ENCODE data around the gene PEX14. TPM values are rescaled to one million over a fixed set of nuclear protein-coding genes. Genes with fewer than 3 reads are reported as not detected.

The PEX14 gene
- total and polyA plus RNA-seq, 9 of the 15 experiments (the other 6 are each of a cell fraction or from before 2014, with no cell fraction given), result 2.6 to 45.7 (median 22.7) TPM

DNA sequence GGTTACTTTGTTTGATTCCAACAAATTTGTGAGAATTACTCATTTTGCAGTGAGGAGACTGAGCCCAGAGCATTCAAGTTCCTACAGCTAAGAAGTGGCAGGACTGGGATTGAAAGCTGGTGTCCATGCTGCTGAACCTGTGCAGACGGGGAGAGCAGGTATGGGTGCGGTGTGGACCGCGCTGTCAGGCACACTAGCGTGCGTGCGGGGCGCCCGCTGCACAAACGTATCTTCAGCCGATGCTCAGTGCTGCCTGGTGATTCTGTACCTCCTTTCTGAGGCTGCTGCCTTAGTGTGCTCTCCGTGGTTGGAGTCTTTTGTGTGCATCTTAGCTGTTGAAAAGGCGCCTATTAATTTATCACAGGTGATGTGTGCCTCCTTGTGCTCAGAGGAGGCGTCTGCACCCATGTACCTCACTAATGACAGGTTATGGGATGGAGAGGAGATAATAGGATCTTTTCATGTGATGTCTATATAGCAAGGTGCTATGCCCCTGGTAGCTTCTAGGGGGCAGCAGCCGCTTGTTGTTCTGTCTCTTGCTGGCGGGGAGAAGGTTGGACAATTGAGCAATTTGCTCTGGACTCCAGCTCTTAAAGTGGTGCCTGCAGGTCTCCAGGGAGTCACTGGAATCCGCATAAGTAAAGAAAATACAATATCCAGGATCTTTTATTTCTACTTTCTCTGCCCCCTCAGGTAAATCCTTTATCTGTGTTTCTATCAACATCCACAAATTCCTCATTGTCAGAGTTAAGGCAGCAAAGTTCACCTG is 32.5 kb downstream of the PEX14 start (continued):
- TF ChIP-seq, protein P1, sequence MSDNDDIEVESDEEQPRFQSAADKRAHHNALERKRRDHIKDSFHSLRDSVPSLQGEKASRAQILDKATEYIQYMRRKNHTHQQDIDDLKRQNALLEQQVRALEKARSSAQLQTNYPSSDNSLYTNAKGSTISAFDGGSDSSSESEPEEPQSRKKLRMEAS (CRISPR knock-in tag; IDR thresholded peaks at IDR 0.05), result 0 out of 2 replicates have a peak, but pooled peaks have one; percentile 23
- TF ChIP-seq, protein P2, sequence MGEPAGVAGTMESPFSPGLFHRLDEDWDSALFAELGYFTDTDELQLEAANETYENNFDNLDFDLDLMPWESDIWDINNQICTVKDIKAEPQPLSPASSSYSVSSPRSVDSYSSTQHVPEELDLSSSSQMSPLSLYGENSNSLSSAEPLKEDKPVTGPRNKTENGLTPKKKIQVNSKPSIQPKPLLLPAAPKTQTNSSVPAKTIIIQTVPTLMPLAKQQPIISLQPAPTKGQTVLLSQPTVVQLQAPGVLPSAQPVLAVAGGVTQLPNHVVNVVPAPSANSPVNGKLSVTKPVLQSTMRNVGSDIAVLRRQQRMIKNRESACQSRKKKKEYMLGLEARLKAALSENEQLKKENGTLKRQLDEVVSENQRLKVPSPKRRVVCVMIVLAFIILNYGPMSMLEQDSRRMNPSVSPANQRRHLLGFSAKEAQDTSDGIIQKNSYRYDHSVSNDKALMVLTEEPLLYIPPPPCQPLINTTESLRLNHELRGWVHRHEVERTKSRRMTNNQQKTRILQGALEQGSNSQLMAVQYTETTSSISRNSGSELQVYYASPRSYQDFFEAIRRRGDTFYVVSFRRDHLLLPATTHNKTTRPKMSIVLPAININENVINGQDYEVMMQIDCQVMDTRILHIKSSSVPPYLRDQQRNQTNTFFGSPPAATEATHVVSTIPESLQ (CRISPR knock-in tag; IDR thresholded peaks at IDR 0.05), result no peak
- TF ChIP-seq, protein P3, sequence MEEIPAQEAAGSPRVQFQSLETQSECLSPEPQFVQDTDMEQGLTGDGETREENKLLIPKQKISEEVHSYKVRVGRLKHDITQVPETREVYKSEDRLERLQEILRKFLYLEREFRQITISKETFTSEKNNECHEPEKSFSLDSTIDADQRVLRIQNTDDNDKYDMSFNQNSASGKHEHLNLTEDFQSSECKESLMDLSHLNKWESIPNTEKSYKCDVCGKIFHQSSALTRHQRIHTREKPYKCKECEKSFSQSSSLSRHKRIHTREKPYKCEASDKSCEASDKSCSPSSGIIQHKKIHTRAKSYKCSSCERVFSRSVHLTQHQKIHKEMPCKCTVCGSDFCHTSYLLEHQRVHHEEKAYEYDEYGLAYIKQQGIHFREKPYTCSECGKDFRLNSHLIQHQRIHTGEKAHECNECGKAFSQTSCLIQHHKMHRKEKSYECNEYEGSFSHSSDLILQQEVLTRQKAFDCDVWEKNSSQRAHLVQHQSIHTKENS (CRISPR knock-in tag; IDR thresholded peaks at IDR 0.05), result no peak
- TF ChIP-seq ZNF551 (CRISPR knock-in tag; IDR thresholded peaks at IDR 0.05) (0 out of 2 replicates have a peak, but pooled peaks have one; percentile 14), BACH1 (tag; IDR thresholded peaks at IDR 0.05) (no peak), HNRNPL (IDR thresholded peaks at IDR 0.05; ENCODE audit: low read depth, low read length) (no peak), PTTG1 (tag; IDR thresholded peaks at IDR 0.05; ENCODE audit: low read depth) (no peak), KDM5B (IDR thresholded peaks at IDR 0.05; ENCODE audit: insufficient replicate concordance, low read depth, low read length) (no peak), ZNF57 (CRISPR knock-in tag; IDR thresholded peaks at IDR 0.05) (no peak), SLC30A9 (CRISPR knock-in tag; IDR thresholded peaks at IDR 0.05) (no peak), RBM25 (IDR thresholded peaks at IDR 0.05; ENCODE audit: low read depth, low read length, severe bottlenecking) (no peak), TBL1XR1 (IDR thresholded peaks at IDR 0.05; ENCODE audit: low read length in 2 of 2) (0 out of 4 replicates have a peak, but pooled peaks of 1 of the 2 experiments have one; percentile 23), MTF1 (CRISPR knock-in tag; IDR thresholded peaks at IDR 0.05; ENCODE audit: borderline replicate concordance) (no peak), MXI1 (IDR thresholded peaks at IDR 0.05; ENCODE audit: low read depth, low read length) (no peak), SETDB1 (IDR thresholded peaks at IDR 0.05; ENCODE audit: low read length) (no peak), ZNF311 (CRISPR knock-in tag; IDR thresholded peaks at IDR 0.05) (no peak), PURB (CRISPR knock-in tag; IDR thresholded peaks at IDR 0.05; ENCODE audit: low read depth) (no peak), ZSCAN32 (CRISPR knock-in tag; IDR thresholded peaks at IDR 0.05) (no peak)
- TF ChIP-seq, protein P4, sequence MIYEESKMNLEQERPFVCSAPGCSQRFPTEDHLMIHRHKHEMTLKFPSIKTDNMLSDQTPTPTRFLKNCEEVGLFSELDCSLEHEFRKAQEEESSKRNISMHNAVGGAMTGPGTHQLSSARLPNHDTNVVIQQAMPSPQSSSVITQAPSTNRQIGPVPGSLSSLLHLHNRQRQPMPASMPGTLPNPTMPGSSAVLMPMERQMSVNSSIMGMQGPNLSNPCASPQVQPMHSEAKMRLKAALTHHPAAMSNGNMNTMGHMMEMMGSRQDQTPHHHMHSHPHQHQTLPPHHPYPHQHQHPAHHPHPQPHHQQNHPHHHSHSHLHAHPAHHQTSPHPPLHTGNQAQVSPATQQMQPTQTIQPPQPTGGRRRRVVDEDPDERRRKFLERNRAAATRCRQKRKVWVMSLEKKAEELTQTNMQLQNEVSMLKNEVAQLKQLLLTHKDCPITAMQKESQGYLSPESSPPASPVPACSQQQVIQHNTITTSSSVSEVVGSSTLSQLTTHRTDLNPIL (CRISPR knock-in tag; IDR thresholded peaks at IDR 0.05), result no peak
- TF ChIP-seq, protein P5, sequence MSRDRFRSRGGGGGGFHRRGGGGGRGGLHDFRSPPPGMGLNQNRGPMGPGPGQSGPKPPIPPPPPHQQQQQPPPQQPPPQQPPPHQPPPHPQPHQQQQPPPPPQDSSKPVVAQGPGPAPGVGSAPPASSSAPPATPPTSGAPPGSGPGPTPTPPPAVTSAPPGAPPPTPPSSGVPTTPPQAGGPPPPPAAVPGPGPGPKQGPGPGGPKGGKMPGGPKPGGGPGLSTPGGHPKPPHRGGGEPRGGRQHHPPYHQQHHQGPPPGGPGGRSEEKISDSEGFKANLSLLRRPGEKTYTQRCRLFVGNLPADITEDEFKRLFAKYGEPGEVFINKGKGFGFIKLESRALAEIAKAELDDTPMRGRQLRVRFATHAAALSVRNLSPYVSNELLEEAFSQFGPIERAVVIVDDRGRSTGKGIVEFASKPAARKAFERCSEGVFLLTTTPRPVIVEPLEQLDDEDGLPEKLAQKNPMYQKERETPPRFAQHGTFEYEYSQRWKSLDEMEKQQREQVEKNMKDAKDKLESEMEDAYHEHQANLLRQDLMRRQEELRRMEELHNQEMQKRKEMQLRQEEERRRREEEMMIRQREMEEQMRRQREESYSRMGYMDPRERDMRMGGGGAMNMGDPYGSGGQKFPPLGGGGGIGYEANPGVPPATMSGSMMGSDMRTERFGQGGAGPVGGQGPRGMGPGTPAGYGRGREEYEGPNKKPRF (IDR thresholded peaks at IDR 0.05; ENCODE audit: low read depth, low read length), result no peak
